Stimulated activated effector memory CD8-positive, alpha-beta T cell treated with anti-CD3 and anti-CD28 coated beads, Interleukin-12 subunit alpha, Interleukin-12 subunit beta, amount 100 ng/mL, for 72 hours (primary cell): Measurements from ENCODE around the gene FAM117A.

Source experiments
- ATAC-seq: fragments of 150-1000 bp; cut with Tn5 transposase; 2 replicates; pipeline ENCODE4 v1.10.0; 2021
- DNase-seq, 2 donors: peaks; one replicate each; pipeline ENCODE4 v3.0.0; 2021 to 2022; ENCODE audit warnings: low spot score in 2 of 2
- H3K27ac Mint-ChIP-seq: one replicate; pipeline ENCODE4 v1.8.0; 2022; ENCODE audit warnings: mild to moderate bottlenecking, mixed read lengths
- H3K36me3 Mint-ChIP-seq: one replicate; pipeline ENCODE4 v1.8.0; 2022; ENCODE audit warnings: mild to moderate bottlenecking, mixed read lengths
- H3K4me1 Mint-ChIP-seq: one replicate; pipeline ENCODE4 v1.8.0; 2022; ENCODE audit warnings: mixed read lengths
- H3K4me3 Mint-ChIP-seq: one replicate; pipeline ENCODE4 v1.8.0; 2022; ENCODE audit warnings: mild to moderate bottlenecking, mixed read lengths
- H3K9me3 Mint-ChIP-seq: one replicate; pipeline ENCODE4 v1.8.0; 2022; ENCODE audit warnings: mixed read lengths

Gene FAM117A

GRCh38 chr17:49715216-49715615, 48.7 kb downstream of the FAM117A start:
- H3K27ac Mint-ChIP-seq: peak overlapping the region; percentile 99
- H3K4me1 Mint-ChIP-seq: peaks cover 60% of the 10 kb centered on the region
- no peaks in the 10 kb centered on the region for H3K9me3 Mint-ChIP-seq
- DNase-seq (peak; percentile 36 to 75), ATAC-seq (peak; percentile 84)
- peak overlapping the region; percentile 74 for H3K4me3 Mint-ChIP-seq
- peaks cover 94% of the 10 kb centered on the region for H3K36me3 Mint-ChIP-seq

GRCh38 chr17:49708515-49709183, 55.3 kb downstream of the FAM117A start:
- Mint-ChIP-seq H3K4me3 (peak overlapping the region; percentile 91), H3K27ac (peak overlapping the region; percentile 99), H3K36me3 (peaks cover 77% of the 10 kb centered on the region), H3K9me3 (no peaks in the 10 kb centered on the region), H3K4me1 (peaks cover 66% of the 10 kb centered on the region)
- ATAC-seq (peak; percentile 40), DNase-seq (peak in 1 of 2 donors; percentile 57)

- ATAC-seq (peak; percentile 98), DNase-seq (peak; percentile 86 to 96)
- Mint-ChIP-seq H3K36me3 (peaks cover 77% of the 10 kb centered on the region), H3K27ac (peak within 1 kb of the TSS; percentile 99), H3K9me3 (no peaks in the 10 kb centered on the region), H3K4me1 (peaks cover 65% of the 10 kb centered on the region), H3K4me3 (peak within 1 kb of the TSS; percentile 91)
Measured at GRCh38 chr17:49707608-49708514, 56.1 kb downstream of the FAM117A start, which contains the start of gene SLC35B1. Gene SLC35B1, minus strand, starts transcription at chr17:49707964. Its CDS starts 131 bp downstream, at chr17:49707833.

- ATAC-seq (no peak), DNase-seq (no peak)
- Mint-ChIP-seq H3K4me3 (peak overlapping the region; percentile 91), H3K36me3 (peaks cover 77% of the 10 kb centered on the region), H3K27ac (peak overlapping the region; percentile 99), H3K9me3 (no peaks in the 10 kb centered on the region), H3K4me1 (peaks cover 65% of the 10 kb centered on the region)
Measured at GRCh38 chr17:49707246-49707607, 56.7 kb downstream of the FAM117A start.

- ATAC-seq (no peak), DNase-seq (no peak)
- Mint-ChIP-seq H3K4me3 (peak overlapping the region; percentile 91), H3K36me3 (peaks cover 80% of the 10 kb centered on the region), H3K9me3 (no peaks in the 10 kb centered on the region), H3K4me1 (peaks cover 54% of the 10 kb centered on the region), H3K27ac (peak overlapping the region; percentile 99)
Measured at GRCh38 chr17:49705254-49705653, 58.7 kb downstream of the FAM117A start.

- Mint-ChIP-seq H3K4me1 (peaks cover 45% of the 10 kb centered on the region), H3K9me3 (no peaks in the 10 kb centered on the region), H3K36me3 (peaks cover 90% of the 10 kb centered on the region), H3K27ac (no peak overlapping the region), H3K4me3 (no peak overlapping the region)
- ATAC-seq (no peak), DNase-seq (no peak)
Measured at GRCh38 chr17:49703557-49704277, 60.2 kb downstream of the FAM117A start.

GRCh38 chr17:49700960-49701359, 63.0 kb downstream of the FAM117A start:
- no peaks in the 10 kb centered on the region for H3K9me3 Mint-ChIP-seq
- peaks cover 74% of the 10 kb centered on the region for H3K36me3 Mint-ChIP-seq
- ATAC-seq (no peak), DNase-seq (no peak)
- H3K27ac Mint-ChIP-seq: peak overlapping the region; percentile 67
- H3K4me1 Mint-ChIP-seq: peaks cover 32% of the 10 kb centered on the region
- H3K4me3 Mint-ChIP-seq: no peak overlapping the region

GRCh38 chr17:49699966-49700575, 63.9 kb downstream of the FAM117A start:
- no peak for ATAC-seq
- peak overlapping the region; percentile 67 for H3K27ac Mint-ChIP-seq
- H3K36me3 Mint-ChIP-seq: peaks cover 68% of the 10 kb centered on the region
- no peak for DNase-seq
- H3K4me1 Mint-ChIP-seq: peaks cover 32% of the 10 kb centered on the region
- no peaks in the 10 kb centered on the region for H3K9me3 Mint-ChIP-seq
- H3K4me3 Mint-ChIP-seq: no peak overlapping the region

- Mint-ChIP-seq H3K36me3 (peaks cover 47% of the 10 kb centered on the region), H3K4me3 (no peak overlapping the region), H3K9me3 (no peaks in the 10 kb centered on the region), H3K4me1 (peaks cover 29% of the 10 kb centered on the region), H3K27ac (no peak overlapping the region)
- DNase-seq: no peak
- no peak for ATAC-seq
Measured at GRCh38 chr17:49698005-49698404, 65.9 kb downstream of the FAM117A start.

GRCh38 chr17:49696233-49696761, 67.6 kb downstream of the FAM117A start:
- Mint-ChIP-seq H3K4me1 (peaks cover 36% of the 10 kb centered on the region), H3K4me3 (peak overlapping the region; percentile 47), H3K36me3 (peaks cover 30% of the 10 kb centered on the region), H3K9me3 (no peaks in the 10 kb centered on the region), H3K27ac (peak overlapping the region; percentile 93)
- peak; percentile 57 to 90 for DNase-seq
- ATAC-seq: peak; percentile 99

GRCh38 chr17:49695698-49696232, 68.2 kb downstream of the FAM117A start:
- DNase-seq: no peak
- peak overlapping the region; percentile 47 for H3K4me3 Mint-ChIP-seq
- ATAC-seq: peak; percentile 42
- H3K4me1 Mint-ChIP-seq: peaks cover 42% of the 10 kb centered on the region
- H3K27ac Mint-ChIP-seq: peak overlapping the region; percentile 93
- H3K9me3 Mint-ChIP-seq: no peaks in the 10 kb centered on the region
- peaks cover 24% of the 10 kb centered on the region for H3K36me3 Mint-ChIP-seq

GRCh38 chr17:49694847-49695697, 68.9 kb downstream of the FAM117A start:
- Mint-ChIP-seq H3K9me3 (no peaks in the 10 kb centered on the region), H3K4me3 (peak overlapping the region; percentile 47), H3K27ac (peak overlapping the region; percentile 93), H3K36me3 (peaks cover 18% of the 10 kb centered on the region), H3K4me1 (peaks cover 41% of the 10 kb centered on the region)
- DNase-seq: peak; percentile 70 to 93
- ATAC-seq: peak; percentile 4

- Mint-ChIP-seq H3K4me1 (peaks cover 51% of the 10 kb centered on the region), H3K36me3 (peaks cover 9% of the 10 kb centered on the region), H3K27ac (no peak overlapping the region), H3K4me3 (no peak overlapping the region), H3K9me3 (no peaks in the 10 kb centered on the region)
- ATAC-seq (no peak), DNase-seq (no peak)
Measured at GRCh38 chr17:49692751-49693150, 71.2 kb downstream of the FAM117A start.
